OCI-LY7 (cell line): ENCODE data around the gene FCRL6.

Experiments
- CTCF ChIP-seq: fragments of 200-600 bp; sonication (generic); conservative IDR thresholded peaks from 2 replicates; pipeline ENCODE4 v1.5.1; 2014; ENCODE audit warnings: mild to moderate bottlenecking, antibody characterized with exemption, low read length, moderate library complexity, mixed read lengths
- EZH2phosphoT487 ChIP-seq: fragments of 200-600 bp; sonication (generic); IDR thresholded peaks from 2 replicates; pipeline ENCODE4 v1.6.1; 2018; ENCODE audit warnings: low read depth, borderline replicate concordance, mild to moderate bottlenecking, mixed run types, antibody characterized with exemption, low read length, moderate library complexity, mixed read lengths

GRCh38 chr1:159799446-159799985, 2.6 kb upstream of the FCRL6 start:
- no peak for TF ChIP-seq CTCF
- TF ChIP-seq EZH2phosphoT487, result no peak
